ENCODE results near the gene TMEM151B.
A peak's percentile ranks its signal among the peaks of the same experiment; 100 is the strongest.
"Not testable (repeated sequence)": the region's sequence is repeated elsewhere in the genome, so short reads cannot be mapped to it uniquely, and the experiment has no call there.

The TMEM151B gene

GRCh38 chr6:44269921-44270525 lies at the start of gene TMEM151B:
TSS of gene TMEM151B (plus strand) at chr6:44270450. CDS start at chr6:44270743, 293 bp downstream.
- no peak for DNase-seq

DNA sequence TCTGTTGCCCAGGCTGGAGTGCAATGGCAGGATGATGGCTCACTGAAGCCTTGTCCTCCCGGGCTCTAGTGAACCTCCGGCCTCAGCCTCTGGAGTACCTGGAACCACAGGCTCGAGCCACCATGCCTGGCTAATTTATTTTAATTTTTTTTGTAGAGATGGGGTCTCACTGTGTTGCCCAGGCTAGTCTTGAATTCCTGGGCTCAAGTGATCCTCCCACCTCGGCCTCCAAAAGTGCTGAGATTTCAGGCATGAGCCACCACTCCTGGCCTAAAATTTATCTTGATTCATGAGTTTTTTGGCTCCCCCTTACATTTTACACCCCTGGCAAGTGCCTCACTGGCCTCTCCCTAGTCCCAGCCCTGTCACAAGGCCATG lies 49.3 kb upstream of the TMEM151B start:
- no peak for DNase-seq

DNA sequence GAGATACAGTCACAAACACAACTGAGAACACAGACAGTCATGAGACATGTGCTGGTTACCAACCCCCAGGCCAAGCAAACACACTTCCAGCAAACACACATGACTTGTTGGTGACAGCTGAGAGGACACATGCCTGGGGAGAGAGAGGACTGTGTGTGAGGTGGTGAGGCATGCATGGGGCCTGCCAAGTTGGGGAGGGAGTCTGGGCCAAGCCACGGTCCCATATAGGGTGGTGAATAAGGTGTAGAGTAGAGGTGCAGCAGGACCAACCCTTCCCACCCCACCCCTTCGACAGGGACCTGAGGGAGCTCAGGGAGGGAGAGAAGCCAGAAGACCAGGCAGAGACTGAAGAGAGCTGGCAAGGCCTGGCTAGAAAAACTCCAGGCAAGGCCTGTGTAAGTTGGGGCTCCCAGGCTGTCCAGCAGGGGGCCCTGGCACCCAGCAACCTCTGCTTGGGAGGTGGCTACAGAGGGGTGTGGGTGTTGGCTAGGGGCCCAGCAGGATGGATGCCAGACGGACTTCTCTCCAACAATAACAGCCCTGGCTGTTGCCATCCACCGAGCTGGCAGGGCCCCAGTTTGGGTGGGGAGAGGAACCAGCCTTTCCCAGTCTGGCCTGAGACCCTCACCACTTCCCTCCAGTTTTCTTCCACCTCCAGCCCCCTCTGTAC lies 48.8 kb upstream of the TMEM151B start:
- DNase-seq, result peak; percentile 75

GRCh38 chr6:44221961-44222335 lies 48.3 kb upstream of the TMEM151B start:
- no peak for DNase-seq

DNA sequence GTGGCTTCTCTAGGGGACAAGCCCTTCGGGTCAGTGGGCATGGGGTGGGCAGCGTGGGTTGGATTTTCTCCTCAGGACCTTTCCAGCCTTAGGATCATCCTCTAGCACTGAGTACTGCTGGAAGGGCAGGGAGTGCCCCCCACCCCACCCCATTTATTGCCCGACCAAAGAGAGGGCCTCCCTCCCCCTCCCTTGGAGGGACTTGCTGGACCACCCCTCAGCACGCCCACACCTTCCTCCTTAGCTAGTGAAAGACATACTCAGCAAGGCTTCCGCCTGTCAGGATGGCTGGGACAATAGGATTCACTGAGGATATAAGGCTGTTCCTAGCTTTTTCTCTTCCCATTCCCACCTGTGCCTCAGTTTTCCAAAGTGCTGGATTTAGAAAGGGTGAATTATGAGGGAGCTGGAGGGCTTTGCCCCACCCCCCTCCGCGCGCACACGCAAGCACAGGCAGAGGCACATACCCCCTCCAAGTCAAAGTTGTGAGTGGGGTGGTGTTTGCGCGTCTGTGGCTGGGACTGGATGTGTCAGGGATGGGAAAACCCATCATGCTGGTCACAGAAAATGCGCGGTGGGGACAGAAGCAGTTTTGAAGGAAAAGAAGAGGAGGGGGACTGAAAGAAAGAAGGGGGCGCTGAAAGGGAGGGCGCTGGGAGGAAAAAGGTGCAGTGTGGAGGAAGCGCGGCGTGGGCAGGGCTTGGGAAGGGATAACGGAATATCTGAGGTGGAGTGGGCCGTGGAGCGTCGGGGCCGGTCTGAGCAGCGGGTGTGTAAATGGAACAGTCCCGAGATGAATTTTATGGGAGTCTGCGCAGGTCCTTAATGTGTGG lies 47.5 kb upstream of the TMEM151B start:
- DNase-seq, result peak; percentile 13

GRCh38 chr6:44223319-44224028 lies 46.8 kb upstream of the TMEM151B start, which contains the start of gene SLC29A1:
TSS of gene SLC29A1 (plus strand) at chr6:44223595. CDS start at chr6:44227314, 3,719 bp downstream.
- DNase-seq, result peak; percentile 43

DNA sequence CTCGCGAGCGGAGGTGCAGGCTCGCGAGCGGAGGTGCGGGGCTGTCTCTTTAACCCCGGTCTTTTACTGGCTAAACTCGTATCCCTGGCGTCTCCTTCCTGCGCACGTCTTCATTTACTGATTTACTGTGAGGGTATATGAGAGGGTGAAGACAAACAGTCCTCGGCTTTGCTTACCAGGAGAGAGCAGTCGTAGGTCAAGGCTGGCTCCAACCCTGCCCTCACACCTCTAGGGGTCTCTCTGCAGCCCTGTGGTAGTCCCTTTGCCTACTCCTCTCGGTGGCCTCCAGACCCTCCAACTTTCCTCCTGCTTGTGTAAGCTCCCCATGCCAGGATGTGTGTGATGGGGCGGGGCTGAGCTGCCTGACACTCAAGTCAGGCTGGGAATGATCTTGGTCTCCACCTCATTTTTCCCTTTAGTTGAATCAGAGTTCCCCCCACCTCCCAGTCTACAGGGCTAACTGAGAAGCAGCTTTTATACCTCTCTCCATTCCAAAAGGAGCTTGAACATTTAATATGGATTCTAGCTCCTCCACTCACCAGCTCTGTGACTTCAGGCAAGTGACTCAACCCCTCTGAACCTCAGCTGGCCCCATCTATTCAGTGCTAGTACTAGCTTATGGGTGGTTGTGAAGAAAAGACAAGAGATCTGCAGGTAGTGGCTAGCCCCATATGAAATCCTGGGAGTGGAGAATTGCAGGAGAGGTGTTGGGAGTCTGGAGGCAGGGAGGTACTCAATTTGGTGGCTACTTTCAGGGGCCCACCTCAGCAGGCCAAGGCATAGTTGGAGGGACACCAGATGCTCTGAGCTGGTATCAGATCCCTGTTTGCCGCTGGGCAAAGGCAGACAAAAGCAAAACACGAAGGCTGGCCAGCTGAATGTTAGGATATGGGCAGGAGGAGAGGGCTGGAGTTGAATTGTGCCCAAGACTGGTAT lies 46.0 kb upstream of the TMEM151B start:
- DNase-seq, result no peak

DNA sequence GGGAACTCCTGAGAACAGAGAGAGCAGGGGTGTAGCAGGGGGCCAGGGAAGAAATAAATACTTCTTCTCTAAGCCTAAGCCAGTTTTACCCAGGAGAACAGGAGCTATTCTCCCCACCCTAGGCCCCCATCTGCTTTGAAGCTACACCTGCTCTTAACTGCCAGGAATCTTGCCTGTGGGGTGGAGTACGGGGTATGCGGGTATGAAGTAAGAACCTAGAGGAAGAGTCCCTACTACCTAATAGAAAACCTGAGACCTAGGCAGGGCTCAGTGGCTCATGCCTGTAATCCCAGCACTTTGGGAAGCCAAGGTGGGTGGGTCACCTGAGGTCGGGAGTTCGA lies 45.3 kb upstream of the TMEM151B start:
- DNase-seq, result no peak

GRCh38 chr6:44225579-44226325 lies 44.5 kb upstream of the TMEM151B start:
- DNase-seq, result no peak

DNA sequence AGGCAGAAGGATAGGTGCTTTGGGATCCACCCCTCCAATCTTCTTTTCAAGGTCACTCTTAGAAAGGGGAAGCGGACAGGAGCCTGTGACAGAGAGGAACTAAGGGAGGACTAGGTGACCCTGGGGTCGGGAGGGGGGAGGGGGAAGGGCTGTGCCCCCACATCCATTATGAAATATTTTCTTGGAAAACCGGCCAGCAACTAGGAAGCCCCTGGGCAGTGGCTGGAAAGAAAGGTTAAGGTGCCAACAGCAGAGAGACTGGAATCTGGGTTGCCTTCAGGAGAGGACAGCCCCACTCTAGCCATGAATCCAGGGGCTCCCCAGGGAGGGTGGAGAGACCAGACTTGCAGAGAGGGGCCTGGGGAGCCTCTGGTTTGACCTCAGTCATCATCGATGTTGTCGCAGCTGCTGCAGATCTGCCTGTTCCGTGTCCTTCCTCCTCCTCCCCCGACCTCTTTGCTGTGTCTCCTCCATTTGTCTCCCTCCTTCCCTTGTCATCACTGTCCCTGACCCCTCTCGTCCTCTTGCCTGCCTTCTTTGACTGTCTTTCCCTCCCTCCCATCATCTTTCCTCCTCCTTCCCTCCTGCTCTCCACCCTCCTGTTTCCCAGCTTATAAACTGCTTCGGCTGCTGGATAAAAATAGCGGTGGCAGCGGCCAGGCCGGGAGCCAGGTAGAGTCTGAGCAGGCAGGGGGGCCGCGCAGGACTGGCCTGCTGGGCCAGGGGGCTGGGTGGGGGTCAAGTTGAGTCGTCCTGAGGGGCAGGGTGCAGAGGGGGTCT lies 43.7 kb upstream of the TMEM151B start:
- DNase-seq, result no peak

DNA sequence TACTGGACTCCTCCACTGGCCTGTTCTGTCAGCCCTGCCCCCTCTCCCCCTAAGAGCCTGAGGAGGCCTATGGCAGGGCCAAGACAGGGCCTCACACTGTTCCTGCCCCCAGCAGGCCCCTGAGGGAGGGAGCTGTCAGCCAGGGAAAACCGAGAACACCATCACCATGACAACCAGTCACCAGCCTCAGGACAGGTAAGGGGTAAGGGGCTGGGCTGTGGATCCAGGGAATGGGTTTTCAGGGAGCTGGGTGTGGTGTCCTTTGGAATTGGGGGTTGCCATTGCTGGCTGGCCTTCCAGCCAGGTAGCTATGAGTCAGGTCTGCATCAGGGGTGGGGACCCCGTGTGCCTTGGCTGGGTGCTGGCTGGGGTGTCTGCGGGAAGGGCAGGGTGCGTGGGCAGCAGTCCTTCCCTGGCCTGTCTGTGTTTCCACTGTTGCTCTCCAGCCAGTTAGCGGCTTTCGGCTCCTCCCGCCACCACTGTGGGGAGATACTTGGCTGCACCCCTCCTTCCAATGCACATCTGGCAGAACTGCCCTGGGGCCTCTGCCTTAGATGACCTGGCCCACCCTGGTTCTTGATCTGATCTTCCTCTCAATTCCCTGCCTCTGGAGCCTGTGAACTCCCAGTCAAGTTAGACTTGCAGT lies 43.0 kb upstream of the TMEM151B start:
- DNase-seq, result no peak

GRCh38 chr6:44228031-44228430 lies 42.2 kb upstream of the TMEM151B start:
- no peak for DNase-seq

GRCh38 chr6:44228433-44228832 lies 41.8 kb upstream of the TMEM151B start:
- DNase-seq, result no peak

- no peak for DNase-seq
Observed at GRCh38 chr6:44228836-44229235, 41.4 kb upstream of the TMEM151B start.

DNA sequence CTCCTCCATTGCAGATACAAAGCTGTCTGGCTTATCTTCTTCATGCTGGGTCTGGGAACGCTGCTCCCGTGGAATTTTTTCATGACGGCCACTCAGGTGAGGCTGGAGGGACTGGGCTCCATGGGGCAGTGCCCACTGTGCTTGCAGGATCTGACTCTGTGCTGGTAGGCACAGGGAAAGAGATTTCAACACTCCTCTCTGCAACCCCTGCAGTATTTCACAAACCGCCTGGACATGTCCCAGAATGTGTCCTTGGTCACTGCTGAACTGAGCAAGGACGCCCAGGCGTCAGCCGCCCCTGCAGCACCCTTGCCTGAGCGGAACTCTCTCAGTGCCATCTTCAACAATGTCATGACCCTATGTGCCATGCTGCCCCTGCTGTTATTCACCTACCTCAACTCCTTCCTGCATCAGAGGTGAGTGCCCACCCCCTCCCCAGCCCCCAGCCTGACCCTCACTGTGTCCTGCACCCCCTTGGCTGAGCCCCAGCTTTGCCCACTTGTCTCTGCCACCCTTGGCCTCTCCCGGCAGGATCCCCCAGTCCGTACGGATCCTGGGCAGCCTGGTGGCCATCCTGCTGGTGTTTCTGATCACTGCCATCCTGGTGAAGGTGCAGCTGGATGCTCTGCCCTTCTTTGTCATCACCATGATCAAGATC lies 40.7 kb upstream of the TMEM151B start:
- DNase-seq, result no peak

DNA sequence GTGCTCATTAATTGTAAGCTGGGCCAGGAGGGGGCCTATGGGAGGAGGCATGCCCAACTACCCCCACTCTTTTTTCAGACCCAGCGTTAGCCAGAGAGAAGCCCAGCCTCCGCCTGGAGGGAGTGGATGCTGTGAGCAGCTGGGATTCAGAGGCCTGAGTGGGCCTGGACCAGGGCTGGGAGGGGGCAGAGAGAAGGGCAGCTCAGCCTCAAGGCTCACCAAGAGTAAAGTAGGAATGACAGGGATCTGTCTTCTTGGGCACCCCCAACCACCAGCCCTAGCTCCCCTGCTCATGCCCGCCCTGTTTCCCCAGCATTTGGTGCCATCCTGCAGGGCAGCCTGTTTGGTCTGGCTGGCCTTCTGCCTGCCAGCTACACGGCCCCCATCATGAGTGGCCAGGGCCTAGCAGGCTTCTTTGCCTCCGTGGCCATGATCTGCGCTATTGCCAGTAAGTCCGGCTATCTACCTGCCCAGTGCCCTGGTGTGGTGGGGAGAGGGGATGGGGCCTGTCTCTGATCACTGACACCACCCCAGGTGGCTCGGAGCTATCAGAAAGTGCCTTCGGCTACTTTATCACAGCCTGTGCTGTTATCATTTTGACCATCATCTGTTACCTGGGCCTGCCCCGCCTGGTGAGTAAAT lies 40.1 kb upstream of the TMEM151B start:
- DNase-seq, result no peak

DNA sequence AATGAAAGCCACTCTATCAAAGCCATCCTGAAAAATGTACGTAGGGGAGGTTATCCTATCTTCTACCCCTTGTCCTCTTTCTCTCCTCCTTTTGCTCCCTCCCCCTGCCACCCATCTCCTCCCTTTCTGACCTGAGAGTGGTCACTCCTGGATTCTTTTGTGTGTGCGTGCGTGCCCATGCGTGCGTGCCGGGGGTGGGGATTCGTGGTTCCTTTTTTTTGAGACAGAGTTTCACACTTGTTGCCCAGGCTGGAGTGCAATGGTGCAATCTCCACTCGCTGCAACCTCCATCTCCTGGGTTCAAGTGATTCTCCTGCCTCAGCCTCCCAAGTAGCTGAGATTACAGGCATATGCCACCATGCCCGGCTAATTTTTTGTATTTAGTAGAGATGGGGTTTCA lies 38.8 kb upstream of the TMEM151B start:
- not testable (repeated sequence) for DNase-seq

DNA sequence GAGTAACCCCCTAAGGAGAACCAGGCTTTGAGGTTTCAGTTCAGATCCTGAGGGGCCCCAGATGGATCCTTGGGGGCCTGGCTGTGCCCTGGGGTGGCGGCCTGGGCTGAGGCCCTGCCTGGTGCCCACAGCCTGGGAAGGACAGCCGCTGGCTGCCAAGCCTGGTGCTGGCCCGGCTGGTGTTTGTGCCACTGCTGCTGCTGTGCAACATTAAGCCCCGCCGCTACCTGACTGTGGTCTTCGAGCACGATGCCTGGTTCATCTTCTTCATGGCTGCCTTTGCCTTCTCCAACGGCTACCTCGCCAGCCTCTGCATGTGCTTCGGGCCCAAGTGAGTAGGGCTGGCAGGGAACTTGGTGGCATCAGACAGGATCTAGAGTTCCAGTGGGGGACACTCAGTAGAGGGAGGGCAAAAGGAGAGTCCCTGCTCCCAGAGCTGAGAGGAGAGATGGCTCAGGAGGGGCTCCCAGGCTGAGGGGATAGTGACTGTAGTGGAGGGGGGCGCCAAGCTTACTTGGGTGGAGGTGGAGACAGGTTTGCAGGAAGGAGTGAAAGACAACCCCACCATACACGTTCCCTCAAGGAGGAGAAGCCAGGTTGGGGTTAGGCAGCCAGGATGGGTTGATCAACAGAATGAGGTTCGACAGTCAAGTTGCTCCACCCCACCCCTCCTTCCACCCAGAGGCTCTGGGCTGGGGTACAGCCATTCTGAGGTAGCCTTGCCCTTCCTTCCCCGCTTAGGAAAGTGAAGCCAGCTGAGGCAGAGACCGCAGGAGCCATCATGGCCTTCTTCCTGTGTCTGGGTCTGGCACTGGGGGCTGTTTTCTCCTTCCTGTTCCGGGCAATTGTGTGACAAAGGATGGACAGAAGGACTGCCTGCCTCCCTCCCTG lies 37.3 kb upstream of the TMEM151B start:
- no peak for DNase-seq
